NCI-H2196 treated with DMSO at 0.1 percent for 48 hours (cell line): Measurements from ENCODE around the gene AHRR.

ENCODE experiments used
- DNase-seq: peaks from one replicate; lab custom pipeline; 2025; ENCODE audit not compliant: unreplicated experiment; lab: John Stamatoyannopoulos, UW

The AHRR gene

DNA sequence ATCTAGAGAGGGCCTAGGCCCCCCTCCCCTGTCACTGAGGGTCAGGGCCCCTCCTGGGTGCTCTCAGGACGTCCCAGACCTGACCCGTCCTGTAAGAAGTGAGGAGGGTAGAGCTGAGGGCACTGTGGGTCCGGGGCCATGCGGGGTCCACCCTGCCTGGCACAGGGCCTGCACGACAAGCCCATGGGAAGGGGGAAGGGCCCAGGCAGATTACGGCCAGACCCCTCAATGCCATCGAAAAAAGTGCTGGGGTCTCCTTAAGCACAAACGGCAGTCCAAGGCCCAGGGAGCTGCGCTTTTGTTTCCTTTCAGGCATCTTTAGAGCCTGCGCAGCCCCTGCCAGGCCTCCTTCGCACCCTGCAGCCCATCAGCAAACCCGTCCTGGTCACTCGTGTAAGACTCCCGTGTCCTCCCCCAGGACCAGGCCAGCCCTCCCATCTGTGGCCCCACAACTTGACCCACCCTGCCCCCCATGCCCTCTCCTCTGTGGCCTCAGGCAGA, 117.0 kb downstream of the AHRR start:
- DNase-seq = no peak

DNA sequence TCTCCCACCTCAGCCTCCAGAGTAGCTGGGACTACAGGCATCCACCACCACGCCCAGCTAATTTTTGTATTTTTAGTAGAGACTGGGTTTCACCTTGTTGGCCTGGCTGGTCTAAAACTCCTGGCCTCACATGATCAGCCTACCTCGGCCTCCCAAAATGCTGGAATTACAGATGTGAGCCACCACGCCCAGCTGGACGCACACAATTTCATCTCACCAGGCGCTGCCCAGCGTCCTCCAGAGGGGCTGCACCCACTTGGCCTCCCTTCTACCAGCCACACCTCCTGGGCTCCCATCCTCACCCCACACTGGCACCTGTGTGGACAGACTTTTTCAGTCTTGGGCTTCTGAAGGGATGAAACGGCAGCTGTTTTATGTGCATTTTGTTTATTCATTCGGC, 117.7 kb downstream of the AHRR start:
- DNase-seq = no peak

DNA sequence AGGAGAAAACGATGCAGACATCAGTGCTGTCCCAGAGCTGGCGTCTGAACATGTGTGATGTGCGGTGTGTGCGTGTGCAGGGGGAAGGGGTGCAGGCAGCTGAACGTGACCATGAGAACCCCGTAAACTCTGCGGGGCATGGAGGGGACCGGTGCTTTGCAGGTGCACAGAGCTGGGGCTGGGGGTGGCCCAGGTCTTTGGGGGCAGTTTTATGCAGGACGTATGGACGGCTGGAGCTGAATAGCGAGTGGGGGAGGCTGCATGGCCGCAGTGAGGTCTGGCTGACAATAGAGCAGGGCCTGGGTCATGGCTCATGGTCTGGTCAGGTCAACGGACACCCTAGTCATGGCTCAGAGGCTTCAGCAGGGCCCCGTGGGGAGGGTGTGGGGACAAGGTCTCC, 118.1 kb downstream of the AHRR start:
- no peak for DNase-seq

DNA sequence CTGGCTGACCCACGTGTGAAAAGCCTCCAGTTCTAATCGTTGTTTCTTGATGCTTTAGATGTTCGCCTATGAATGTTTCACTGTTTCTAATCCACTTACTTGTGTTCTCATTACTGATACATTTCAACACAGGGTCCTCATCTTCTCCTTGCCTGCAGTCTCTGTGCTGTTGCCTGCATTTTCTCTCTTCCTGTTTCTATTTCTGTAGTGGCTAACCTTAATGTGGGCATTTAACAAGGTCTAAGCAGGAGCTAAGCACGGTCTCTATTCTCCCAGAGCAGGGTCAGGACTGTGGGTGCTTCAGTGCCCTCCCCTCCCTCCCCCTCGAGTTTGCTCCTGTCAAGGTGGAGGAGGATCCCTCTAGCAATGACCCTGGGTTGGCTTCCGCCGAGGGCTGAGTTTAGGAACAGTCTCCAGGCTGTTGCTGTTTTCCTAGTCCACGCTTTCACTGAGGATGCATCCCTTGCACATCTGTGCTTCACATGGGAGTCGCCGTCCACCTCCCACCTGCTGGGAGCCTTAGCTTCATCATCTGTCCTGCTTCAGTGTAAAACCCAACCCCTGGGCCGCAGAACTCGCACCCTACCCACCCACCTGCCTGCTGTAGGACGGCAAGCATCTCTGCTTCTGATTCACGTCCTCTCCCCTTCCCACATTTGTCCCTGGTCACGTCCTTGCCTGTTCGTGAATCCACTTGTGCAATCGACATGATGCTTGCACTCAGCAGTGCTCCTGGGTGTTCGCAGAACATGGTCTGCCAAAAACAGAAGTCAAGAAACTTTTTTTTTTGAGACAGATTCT, 119.1 kb downstream of the AHRR start:
- no peak for DNase-seq

DNA sequence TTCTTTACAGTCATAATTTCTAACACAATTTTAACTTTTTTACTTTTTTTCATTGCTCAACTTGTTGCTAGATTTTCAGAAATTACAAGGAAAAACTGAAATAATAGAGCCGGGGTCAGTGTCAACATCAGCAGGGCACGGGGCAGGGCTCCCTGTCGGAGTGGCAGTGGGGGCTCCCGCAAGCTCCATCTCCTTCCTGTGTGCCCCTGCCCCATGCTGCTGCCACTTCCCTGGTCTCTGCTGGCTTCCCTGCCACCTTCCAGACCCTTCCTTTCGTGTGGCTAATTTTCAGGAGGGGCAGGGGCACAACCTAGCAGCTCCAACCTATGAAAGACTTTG, 120.5 kb downstream of the AHRR start:
- DNase-seq = no peak

DNA sequence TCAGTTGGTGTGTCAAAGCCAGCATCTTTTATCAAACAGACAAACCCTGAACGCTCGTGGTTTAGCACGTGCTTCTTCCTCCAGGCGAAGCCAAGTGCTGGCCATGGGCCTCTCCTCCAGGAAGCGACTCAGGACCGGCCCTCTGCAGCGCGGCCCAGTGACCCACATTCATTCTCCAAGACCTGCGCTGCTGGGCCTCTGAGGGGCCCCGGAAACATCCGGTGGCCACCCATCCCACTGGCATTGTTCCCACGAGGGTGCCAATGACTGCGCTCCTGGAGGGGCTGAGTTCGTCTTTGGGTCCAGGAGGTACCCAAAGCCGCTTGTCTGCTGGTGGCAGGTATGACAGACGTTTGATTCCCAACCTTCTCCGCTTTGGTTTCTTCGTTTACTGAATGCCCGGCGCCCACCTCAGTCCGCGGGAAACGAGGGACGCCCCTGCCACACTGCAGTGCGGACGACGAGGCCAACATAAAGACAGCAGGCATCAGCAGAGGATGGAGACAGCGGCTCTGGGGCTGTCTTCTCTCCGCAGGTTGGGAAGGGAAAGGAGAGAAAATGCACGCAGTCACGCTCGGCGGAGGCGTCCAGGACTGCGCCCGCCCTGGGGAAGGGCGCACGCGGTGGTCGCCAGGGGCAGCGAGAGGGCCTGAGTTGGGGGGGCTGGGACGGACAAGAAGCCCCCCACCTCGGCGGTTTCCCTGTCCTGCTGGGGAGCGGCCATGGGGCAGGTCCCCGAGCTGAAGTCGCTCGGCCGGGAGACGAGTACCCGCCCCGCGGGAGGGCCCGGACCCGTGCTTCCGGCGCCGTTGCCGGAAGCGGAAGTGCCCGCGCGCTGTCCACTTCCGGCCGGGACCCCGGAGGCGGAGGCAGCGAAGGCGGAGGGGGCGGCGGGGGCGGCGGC, 121.1 kb downstream of the AHRR start, which contains the start of gene EXOC3:
TSS of gene EXOC3 (plus strand) at position 842 of the 904 bp plus-strand sequence. CDS start 3,030 bp downstream, outside the sequence.
- peak; percentile 64 for DNase-seq

DNA sequence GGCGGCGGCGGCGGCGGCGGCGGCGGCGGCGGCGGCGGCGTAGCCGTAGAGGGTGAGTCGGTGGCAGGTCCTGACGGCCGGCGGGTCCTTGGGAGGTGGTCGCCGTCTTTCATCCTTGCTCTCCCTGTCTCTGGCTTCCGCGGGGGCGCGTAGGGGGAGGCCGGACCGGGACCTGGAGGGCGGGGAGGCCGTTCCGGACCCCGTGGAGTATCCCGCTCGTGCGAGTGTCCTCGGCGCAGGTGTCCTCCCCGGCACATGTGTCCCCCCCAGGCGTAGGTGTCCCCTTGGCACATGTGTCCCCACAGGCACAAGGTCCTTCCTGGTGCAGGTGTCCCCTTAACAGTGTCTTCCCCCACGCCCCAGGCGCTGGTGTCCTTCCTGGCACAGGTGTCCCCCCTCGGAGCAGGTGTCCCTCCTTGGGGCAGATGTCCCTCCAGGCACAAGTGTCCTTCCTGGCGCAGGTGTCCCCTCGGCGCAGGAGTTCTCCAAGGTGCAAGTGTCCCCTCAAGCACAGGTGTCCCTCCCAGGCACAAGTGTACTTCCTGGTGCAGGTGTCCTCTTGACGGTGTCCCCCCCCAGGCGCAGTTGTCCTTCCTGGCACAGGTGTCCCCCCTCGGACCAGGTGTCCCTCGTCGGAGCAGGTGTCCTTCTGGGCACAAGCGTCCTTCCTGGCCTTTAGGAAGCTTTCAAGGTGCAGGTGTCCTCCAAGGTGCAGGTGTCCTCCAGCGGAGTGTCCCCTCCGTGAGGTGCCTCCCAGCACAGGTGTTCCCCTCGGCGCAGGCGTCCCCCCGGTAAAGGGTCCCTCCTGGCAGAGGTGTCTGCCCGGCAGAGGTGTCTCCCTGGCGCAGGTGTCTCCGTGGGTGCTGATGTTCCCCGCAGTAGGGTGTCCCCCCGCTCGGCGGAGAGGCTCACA, 122.0 kb downstream of the AHRR start:
- DNase-seq = no peak

DNA sequence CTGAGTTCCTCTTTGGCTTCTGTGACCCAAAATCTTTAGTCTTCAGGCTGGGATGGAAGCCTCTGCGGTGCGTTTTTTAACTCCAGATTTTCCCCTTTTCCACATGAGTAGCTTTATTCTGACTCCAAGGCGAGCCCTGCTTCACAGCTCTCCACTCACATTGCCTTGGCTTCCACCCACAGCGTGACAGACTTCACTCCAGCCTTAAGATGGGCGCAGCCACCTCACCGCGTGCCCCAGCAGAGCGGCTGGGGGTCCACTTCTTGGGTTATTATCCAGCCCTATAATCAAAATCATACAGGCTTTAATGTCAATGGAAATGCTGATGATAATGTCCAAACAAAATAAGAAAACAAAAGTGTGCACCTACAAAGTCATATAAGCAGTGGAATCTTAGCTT, 122.7 kb downstream of the AHRR start:
- DNase-seq = no peak

DNA sequence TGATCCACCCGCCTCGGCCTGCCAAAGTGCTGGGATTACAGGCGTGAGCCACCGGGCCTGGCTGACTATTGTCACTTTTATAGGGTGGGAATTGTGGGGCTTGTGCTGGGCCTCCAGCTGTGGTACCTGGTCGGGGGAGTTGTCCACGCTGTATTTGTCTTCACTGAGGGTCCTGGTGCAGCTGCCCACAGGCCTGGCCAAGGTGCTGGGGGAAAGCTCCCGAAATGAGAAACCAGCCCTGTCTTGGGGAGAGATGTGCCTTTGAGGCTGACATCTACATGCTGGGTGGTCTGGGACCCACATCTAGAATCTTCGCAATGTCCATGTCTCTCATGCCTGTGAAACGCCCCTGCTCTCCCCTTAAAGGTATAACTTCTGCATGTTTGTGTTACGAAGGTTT, 124.1 kb downstream of the AHRR start:
- DNase-seq = no peak

DNA sequence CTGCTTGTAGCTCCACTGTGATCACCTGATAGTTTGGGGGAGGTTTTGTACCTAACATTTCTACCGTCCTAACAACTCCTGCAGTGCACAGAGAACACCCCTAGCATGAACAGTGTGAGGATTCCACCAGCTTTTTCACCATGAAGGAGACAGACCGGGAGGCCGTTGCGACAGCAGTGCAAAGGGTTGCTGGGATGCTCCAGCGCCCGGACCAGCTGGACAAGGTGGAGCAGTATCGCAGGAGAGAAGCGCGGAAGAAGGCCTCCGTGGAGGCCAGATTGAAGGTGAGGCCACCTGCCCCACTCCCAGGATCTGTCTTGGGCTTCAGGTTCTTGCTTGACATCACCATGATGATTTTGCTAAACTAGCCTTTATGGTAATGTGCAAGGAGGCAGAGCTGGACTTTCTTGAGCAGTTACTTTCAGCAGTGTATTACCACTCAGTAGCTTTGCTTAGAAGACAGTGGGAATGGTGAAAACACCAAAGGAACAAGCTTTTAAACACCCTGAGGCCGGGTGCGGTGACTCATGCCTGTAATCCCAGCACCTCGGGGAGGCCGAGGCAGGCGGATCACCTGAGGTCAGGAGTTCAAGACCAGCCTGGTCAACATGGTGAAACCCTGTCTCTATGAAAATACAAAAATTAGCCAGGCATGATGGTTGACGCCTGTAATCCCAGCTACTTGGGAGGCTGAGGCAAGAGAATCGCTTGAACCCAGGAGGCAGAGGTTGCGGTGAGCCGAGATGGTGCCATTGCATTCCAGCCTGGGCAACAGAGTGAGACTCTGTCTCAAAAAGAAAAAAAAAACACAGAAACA, 124.8 kb downstream of the AHRR start:
- DNase-seq = no peak

DNA sequence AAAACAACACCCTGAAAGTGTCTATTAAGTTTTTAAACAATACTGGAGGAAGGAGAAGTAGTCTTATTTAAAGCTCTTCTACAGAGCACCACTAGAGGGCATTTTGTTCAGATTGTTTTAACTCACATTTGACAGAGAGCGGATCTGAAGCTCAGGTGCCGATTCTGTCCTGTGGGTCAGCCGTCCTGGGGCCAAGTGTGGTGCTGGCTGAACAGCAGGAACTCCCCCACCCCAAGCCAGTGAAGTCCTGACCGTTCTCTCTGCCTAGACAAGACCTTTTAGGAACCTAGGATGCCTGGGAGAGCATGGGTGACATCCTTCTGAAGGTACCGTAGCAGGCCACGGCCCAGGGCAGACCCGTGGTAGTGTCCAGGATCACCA, 125.4 kb downstream of the AHRR start:
- peak; percentile 10 for DNase-seq

DNA sequence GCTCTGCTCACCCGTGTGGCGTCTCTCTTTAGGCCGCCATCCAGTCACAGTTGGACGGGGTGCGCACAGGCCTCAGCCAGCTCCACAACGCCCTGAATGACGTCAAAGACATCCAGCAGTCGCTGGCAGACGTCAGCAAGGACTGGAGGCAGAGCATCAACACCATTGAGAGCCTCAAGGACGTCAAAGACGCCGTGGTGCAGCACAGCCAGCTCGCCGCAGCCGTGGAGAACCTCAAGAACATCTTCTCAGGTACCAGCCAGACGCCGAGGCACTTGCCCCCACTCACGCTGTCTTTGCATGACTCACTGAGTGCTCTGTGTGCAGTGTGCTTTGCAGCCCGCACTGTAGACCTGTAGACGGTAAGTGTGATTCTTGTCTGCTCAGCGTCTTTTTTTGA, 126.0 kb downstream of the AHRR start:
- no peak for DNase-seq

DNA sequence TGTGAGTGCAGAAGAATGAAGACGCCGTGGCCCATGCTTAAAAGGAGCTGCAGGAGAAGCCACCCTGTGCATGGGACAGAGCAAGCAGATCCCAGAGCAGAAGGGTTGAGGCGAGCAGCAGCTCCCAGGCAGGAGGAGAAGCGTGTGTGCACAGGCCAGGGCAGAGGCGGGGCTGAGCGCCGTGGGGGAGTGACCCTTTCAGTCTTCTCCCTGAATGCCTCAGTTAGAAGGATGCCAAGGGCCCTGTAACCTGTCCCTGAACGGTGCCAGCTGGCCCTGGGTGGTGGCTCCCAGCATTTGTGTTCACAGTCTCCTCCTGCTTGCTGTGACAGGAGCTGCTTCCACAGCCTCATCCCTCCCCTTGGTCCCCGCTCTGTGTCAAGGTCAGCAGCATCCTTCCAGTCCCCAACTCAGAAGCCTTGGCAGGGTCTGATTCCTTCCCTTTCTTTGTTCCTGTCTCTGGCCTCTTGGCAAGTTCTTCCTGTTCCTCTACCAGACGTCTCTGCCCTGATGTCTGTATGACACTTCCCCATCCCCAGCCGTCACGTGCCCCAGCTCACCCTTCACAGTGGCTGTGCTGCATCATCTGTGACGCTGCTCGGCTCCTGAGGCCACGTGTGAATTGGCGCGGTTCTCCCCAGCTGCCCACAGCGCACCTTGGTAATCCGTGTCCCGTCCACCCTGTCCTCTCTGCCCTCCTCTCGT, 126.7 kb downstream of the AHRR start:
- no peak for DNase-seq

DNA sequence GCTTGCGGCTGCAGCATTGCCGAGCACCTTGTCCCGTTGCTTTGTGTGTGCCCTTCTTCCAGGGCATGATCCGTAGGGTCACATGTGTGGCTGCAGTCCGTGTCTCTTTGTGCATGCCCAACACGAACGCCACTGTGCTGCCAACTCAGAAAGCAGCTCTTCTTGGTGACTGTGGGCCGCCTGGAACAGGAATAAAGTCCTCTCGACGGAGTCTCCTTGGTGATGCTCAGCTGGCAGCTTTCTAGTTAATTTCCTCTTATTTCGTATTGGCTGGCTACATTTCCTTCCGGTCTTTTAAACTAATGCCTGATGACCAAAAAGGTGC, 127.2 kb downstream of the AHRR start:
- no peak for DNase-seq

DNA sequence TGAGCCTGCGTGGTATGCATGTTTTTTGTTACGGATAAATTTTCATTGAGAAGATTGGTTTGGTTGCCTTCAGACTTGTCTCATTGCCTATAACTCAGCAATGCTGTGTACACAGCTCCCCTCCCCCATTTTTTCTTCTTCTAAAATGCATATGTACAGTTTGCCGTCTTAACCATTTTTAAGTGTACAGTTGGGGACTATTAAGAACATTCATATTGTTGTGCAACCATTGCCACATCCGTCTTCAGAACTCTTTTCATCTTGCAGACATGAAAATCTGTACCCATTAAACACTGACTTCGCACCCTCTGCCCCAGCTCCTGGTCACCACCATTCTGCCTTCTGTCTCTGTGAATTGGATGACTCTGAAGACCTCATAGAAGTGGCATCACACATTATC, 127.6 kb downstream of the AHRR start:
- DNase-seq = no peak

DNA sequence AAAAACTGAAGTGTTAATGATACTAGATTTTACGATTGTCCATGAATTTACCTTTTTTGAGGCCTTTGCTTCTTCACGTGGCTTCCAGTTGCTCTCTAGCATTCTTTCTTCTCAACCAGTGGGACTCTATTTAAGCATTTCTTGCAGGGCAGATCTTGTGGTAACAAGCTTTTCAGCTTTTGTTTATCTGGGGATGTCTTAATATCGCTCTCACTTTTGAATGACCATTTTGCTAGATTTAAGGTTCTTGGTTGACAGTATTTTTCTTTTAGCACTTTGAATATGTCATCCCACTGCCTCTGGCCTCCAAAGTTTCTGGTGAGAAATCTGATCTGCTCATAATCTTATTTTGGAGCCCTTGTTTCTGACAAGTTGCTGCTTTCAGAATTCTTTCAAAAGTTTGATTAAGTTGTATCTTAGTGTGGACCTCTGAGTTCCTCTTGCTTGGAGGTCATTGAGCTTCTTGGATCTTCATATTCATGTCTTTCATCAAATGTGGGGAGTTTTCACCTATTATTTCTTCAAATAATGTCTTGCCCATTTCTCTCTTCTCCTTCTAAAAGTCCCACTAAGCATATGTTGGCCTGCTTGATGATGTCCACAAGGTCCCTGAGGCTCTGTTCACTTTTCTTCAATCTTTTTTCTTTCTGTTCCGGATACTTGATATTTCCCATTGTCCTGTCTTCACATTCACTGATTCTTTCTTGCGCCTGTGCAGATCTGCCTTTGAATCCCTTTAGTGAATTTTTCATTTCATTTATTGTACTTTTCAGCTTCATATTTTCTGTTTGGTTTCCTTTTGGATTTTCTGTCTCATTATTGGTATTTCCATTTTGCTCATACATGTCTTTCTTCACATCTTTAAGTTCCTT, 130.3 kb downstream of the AHRR start:
- DNase-seq = no peak

DNA sequence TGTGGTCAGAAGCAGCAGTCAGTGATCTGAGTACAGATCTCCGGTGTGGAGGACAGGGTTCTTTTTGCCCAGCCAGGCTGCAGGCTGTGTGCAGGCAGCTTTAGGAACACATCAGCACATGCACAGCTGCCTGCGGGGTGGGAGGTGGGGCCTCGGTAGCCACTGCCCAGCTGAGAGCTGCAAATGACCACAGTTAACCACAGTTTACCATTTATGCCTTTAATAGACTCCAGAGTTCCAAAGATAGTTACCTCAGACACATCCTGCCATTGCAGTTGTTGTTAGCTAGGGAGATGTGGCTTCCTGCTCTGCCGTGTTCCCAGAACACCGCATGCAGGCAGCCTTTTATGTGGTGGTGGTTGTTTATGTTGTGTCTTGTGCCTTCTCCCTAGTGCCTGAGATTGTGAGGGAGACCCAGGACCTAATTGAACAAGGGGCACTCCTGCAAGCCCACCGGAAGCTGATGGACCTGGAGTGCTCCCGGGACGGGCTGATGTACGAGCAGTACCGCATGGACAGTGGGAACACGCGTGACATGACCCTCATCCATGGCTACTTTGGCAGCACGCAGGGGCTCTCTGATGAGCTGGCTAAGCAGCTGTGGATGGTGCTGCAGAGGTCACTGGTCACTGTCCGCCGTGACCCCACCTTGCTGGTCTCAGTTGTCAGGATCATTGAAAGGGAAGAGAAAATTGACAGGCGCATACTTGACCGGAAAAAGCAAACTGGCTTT, 131.6 kb downstream of the AHRR start:
- DNase-seq = no peak
